NOMO-1 treated with DMSO at 0.1 percent for 48 hours (cell line): ENCODE measurements around the gene OSBPL3.
A peak's percentile ranks its signal among the peaks of the same experiment; 100 is the strongest.

Source experiments
- DNase-seq: peaks from one replicate; lab custom pipeline; 2025; ENCODE audit not compliant: unreplicated experiment; lab: John Stamatoyannopoulos, UW

Gene OSBPL3

GRCh38 chr7:24866004-24866615 lies 113.9 kb downstream of the OSBPL3 start:
- no peak for DNase-seq

- DNase-seq, result no peak
These were observed 115.7 kb downstream of the OSBPL3 start for GRCh38 chr7:24864214-24864817.

- DNase-seq, result peak; percentile 48
These were observed 116.4 kb downstream of the OSBPL3 start for GRCh38 chr7:24863626-24864025.

GRCh38 chr7:24862461-24862860 lies 117.5 kb downstream of the OSBPL3 start:
- DNase-seq, result no peak

GRCh38 chr7:24861336-24861735 lies 118.6 kb downstream of the OSBPL3 start:
- DNase-seq, result no peak

- no peak for DNase-seq
These were observed 119.4 kb downstream of the OSBPL3 start for GRCh38 chr7:24860611-24861010.

- DNase-seq, result no peak
These were observed 121.6 kb downstream of the OSBPL3 start for GRCh38 chr7:24858108-24858977.

GRCh38 chr7:24857623-24858022 lies 122.4 kb downstream of the OSBPL3 start:
- no peak for DNase-seq

GRCh38 chr7:24854866-24855265 lies 125.1 kb downstream of the OSBPL3 start:
- DNase-seq, result no peak

- DNase-seq, result no peak
These were observed 128.2 kb downstream of the OSBPL3 start for GRCh38 chr7:24851786-24852185.

- DNase-seq, result no peak
These were observed 131.1 kb downstream of the OSBPL3 start for GRCh38 chr7:24848878-24849277.

GRCh38 chr7:24847754-24848153 lies 132.2 kb downstream of the OSBPL3 start:
- DNase-seq, result no peak

- no peak for DNase-seq
These were observed 136.1 kb downstream of the OSBPL3 start for GRCh38 chr7:24843821-24844434.

GRCh38 chr7:24842449-24843241 lies 137.3 kb downstream of the OSBPL3 start:
- no peak for DNase-seq

- DNase-seq, result no peak
These were observed 137.9 kb downstream of the OSBPL3 start for GRCh38 chr7:24842029-24842428.

GRCh38 chr7:24840563-24840962 lies 139.4 kb downstream of the OSBPL3 start:
- DNase-seq, result no peak

- DNase-seq, result peak; percentile 62
These were observed 143.9 kb downstream of the OSBPL3 start for GRCh38 chr7:24836084-24836483.

GRCh38 chr7:24835643-24836042 lies 144.3 kb downstream of the OSBPL3 start:
- DNase-seq, result no peak

GRCh38 chr7:24834128-24834798 lies 145.7 kb downstream of the OSBPL3 start:
- no peak for DNase-seq

GRCh38 chr7:24833549-24833948 lies 146.4 kb downstream of the OSBPL3 start:
- DNase-seq, result no peak
